Right renal cortex interstitium (tissue), 3 donors: ENCODE data around the gene TBC1D19. TPM values are rescaled to one million over a fixed set of nuclear protein-coding genes. Genes with fewer than 3 reads are reported as not detected.

Experiments
- DNase-seq, 3 donors: peaks; one replicate each; pipeline ENCODE4 v3.0.0-alpha.2; 2013; ENCODE audit warnings: low read depth in 3 of 3, low spot score in 2 of 3
- polyA plus RNA-seq, 3 donors: library from polyadenylated mRNA; unstranded; fragments of 120-200 nt; gene quantifications; one replicate each; pipeline ENCODE4 v1.2.1, GENCODE V29; 2013; ENCODE audit not compliant: insufficient read length in 3 of 3

Gene TBC1D19
- polyA plus RNA-seq, 3 donors, result 20.2 to 21.9 (median 20.6) TPM

DNA sequence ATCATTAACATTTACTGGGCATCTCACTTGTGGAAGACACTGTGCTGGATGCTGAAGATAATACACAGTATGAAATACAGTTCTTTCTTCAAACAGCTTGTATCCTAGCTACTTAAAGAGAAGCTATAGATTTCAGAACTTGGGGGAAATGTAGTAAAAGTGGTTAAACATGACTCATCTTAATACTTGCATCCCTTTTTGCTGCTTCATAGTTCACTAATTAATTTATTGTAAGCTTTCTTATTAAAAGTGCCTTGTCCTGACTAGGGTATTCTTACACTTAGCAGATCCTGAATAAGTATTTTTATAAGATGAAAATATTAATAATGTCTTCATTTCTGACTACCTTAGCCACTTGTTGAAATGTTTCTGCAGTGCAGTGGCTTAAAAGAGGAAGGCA, 144.0 kb downstream of the TBC1D19 start:
- no peak for DNase-seq

DNA sequence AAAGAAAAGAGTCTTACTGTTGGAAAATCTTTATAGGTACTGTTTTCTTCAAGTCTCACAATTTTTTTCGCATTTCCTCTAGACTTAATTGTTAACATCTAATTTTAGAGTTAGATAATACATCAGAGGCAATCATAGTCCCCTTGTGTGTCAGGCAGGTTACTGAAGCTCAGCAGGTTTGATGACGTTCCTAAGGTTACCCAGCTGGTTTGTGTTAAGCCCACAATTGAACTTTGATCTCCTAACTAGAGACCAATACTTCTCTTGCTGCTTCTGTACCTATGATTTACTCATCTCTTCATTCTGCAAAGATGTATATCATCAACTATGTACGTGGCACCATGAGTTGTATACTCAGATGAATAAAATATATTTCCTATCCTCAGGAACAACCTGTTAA, 145.1 kb downstream of the TBC1D19 start:
- no peak for DNase-seq

DNA sequence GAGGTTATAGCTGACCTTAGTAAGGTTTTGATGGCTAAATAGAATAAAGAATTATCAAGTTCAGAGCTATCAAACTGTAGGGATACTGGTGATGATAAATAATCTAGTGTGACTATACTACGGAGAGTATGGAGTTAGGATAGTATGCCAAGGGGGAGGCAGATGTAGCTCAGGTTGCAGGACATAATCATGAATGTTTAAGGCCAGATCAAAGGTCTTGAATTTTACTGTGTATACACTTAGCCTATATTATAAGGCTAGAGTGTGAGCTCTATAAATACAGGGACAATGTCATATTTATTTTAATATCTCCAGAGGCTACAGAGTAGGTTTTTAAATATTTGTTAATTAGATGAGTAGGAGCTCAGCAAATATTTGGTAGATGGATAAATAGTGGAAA, 145.7 kb downstream of the TBC1D19 start:
- no peak for DNase-seq

DNA sequence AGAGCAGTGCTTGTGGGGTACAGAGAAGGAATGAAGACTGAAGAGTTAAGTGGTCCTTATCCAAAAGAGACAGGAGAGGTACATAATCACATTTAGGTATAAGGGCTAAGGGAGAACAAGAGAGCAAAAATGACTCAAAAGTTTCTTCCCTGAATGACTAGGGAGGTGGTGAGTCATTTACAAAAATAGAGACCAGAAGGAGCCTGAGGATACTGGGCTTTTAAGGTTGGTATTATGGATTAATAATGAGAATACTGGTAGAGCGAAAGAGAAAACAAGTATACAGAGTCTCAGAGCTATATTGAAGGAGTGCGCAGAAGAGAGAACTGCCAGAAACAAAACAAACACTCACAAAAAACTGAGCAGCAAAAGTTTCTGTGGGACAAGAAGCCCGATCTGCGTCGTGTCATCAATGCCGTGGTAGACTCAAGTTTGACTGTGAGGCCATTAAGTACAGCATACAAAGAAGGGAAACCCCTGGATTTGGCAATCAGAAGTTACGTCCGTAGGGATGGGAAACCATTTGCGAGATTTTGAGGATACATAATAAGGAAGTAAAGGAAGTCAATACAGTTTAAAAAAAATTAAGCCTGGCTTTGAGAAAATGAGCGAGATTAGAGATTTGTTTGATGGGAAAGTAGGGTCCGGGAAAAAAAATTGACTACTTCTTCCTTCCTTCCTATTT, 147.6 kb downstream of the TBC1D19 start:
- DNase-seq, result no peak

DNA sequence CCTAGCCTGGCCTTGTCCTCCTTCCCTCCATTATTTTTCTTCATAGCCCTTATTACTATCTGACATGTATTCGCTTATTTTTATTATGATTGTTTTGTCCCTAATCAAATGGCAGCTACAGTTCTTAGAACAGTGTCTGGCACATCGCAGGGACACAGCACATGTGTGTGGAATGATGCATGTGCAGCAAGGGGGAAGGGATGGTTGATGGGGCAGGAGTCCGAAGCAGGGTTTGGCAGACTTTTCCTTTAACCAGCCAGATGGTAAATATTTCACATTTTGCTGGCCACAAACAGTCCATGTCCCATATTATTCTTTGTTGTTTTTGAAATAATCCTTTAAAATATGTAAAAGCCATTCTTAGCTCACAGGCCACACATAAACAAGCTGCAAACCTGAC, 148.5 kb downstream of the TBC1D19 start:
- DNase-seq, result no peak

DNA sequence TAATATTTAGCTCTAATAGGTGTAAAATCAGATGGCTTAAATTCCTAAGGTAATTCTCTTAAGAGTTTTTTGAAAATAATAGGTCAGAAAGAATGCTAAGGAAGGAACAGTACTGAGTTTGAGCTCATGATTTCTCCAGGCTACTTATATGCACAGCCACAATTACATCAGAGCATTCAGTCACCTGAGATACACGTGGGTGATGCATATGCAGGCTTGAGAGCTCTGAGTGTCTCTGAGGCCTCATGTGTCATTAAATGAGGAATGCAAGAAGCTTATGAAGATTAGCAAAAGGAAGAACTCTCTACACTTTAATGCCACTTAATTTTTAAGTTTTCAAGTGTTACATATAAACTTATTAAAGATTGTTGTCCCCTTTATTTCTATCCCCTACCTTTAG, 152.7 kb downstream of the TBC1D19 start:
- no peak for DNase-seq

DNA sequence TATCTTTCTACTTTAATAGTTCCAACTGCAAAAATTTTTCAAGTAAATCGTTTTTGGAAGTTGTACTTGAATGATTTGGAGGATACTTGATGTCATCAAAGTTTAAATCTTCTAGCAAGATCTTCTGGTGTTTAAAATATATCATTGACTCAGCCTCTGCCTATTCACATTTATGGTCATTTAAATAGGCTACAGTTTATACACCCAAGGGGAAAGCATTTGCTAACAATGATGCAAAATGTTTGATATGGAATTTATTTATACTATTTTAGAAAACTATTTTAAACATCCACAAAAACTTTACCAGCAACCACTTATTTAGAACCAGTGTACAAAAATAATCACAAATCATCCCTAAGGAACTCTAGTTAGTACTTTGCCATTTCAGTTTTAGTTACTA, 153.5 kb downstream of the TBC1D19 start:
- DNase-seq, result no peak

DNA sequence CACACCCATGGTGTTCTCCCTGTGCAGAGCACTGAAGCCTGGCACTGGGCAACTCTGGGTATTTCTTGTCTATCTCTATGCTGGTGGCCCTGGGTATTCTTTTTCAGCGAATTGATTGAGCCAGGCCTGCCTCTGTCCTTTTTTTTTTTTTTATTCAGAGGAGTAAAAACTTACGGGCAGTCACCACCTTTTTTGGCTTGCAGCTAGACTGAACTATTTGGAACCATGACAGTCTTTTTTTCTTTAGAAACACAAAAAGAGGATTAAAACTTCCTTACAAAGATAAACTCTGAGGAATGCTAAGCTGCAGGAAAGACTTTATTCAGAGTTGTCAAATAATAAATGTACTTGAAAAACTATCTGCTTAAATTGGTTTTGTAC, 157.6 kb downstream of the TBC1D19 start:
- no peak for DNase-seq

DNA sequence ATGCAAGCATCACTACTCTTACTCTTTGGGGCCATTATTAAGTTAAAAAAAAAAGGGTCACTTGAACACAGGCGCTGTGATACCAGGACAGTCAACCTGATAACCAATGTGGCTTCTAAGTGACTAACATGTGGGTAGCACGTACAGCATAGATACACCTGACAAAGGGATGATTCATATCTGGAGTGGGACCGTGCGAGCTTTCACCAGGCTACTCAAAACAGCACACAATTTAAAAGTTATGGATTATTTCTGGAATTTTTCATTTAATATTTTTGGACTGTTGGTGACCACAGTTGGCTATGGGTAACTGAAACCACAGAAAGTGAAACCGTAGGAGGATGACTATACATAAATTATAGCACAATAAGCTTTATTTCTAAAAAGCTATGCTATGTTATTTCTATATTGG, 162.9 kb downstream of the TBC1D19 start:
- DNase-seq, result no peak

DNA sequence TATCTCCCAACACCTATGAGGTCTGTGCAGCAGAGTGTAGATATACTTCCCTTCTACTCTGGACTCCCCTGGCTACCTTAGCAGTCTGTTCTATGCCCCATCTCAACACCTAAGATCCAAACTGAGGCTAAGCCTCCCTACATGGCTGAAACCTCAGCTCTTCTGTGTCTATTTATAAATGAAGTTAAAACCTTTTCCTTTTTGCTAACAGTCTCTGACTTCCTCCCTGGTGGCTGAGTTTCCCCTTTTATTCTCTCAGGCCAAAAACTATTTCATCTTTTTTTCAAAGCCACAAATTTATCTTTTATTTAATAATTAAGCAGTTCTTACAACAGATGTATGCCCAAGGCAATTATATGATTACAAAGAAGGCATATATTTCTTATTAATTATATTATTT, 164.9 kb downstream of the TBC1D19 start:
- no peak for DNase-seq

DNA sequence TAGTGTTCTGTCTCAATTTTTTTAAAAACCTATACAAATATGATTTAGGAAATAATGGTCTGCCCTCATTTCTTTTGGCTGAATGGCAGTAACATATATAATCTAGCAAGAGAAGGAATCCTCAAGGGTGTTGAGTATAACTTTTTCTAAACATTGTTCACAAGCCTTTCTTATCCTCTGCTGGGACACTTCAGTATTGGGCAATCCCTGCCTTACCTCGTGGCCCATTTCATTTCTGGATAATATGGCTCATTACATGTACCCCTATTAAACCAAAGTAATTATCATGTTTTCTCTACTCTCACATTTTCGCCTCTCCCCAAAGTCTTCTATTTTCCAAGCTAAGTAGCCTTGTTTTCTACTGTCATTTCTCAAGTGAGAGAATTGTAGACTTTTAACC, 166.0 kb downstream of the TBC1D19 start:
- no peak for DNase-seq

DNA sequence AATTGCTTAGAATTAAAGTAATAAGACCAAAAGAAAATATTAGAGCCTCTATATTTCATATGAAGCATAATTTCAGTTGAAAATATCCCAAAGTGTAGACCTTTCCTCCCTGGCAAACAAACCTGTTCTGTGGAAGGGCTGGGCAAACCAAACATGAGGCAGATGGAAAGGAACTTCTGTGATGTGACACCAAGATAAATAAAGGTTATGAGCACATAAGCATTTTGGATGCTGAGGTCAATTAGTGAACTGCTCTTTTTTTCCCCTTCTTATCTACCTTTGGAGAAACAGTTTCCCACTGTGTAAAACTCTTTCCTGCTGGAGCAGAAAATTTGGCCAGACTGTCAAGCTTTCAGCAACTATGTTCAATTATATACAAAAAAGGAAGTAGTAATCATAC, 167.1 kb downstream of the TBC1D19 start:
- no peak for DNase-seq

DNA sequence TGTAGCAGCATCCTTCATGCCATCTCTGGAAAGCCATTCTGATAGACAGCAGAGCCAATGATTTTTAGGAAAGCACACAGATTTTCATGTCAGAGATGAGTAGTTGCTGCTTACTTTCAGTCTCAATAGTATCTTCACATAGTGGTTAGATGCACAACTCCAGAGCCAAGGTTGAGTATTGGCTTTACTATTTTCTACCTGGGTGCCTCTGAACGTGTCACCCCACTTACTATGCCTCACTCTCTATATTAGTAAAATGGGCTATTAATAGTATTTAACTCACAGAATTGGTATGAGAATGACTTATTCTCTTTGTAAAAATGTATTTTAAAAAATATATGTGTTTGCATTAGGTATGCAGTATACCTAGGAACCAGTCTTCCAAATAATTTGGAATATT, 168.0 kb downstream of the TBC1D19 start:
- no peak for DNase-seq

DNA sequence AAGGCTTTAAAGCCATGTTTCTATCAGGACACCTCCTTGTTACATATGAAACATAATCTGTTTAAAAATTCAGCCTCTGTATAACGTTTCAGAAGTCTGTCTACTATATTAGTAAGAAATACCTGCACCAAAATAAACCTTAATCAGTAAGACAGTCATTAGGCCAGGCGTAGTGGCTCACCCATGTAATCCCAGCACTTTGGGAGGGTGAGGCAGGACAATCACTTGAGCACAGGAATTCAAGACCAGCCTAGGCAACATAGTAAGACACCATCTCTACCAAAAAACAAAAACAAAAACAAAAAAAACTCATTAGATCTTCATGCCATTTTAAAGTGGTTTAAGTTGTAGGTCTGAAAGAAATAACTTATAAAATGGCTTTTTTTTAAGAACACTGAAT, 169.3 kb downstream of the TBC1D19 start:
- DNase-seq, result no peak

DNA sequence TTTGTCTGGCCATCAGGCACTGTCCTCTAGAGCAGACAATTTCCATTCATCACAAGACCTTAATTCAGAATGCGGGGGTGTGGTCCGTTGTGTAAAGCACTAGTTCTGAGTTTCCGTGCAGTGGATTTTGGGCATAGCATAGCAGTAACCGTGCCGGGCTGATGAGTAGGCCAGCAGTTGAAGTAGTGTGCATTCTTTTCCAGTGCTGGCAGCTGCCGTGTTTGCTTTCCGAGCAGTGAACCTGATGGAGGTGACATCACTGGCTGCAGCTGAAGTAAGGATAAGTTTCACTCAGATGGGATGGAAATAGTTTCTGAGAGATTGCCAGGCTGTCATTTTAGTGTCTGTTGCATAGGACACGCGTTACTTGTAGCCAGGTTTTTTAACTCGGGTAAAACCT, 169.7 kb downstream of the TBC1D19 start:
- peak in 1 of 3 donors; percentile 30 for DNase-seq

DNA sequence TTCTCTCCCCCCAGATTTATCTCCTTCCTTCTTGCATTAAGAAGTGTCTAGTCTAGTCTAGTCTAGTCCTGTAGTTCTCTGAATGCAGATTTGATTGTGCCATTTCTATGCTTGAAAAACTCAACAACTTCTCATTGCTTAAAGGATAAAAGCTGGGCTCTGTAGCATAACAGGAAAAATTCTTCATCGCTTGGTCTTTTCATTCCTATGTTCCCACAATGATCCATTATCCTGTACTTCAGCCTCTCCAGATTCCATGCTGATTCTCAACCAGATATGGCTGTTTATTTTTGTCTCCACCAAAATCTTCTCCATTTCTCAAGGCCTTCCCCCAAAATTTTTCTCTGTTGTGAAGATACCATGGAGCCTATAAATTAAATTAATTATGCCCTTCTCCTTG, 173.9 kb downstream of the TBC1D19 start:
- DNase-seq, result no peak

DNA sequence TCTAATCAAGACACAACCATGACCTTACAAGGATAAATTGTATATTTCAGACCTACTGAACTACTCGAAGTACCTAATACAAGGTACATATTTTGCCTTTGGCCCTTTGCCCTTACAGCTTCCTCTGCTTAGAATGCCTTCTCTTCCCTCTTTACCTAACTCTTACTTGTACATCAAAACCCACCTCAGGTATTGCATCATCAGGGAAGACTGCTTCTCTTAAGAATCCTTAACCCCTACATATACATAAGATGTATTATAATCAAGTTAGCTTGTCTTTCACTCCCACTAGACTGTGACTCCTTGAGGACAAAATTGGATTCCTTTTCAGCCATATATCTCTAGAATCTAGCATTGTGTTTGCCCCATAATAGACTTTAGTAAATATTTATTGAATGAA, 175.0 kb downstream of the TBC1D19 start:
- no peak for DNase-seq

DNA sequence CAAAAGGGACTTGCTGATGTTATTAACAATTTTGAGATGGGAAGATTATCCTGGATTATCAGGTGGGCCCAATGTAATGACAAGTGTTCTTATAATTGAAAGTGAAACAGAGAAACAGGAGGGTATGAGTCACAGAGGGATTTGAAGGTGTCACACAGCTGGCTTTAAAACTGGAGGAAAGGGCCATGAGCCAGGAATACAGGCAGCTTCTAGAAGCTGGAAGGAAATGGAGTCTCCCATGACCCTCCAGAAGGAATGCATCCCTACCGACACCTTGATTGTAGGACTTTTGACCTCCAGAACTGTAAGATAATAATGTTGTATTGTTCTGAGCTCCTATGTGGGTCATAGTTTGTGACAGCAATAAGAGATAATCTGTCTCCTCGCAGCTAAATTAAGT, 178.8 kb downstream of the TBC1D19 start:
- DNase-seq, result no peak

DNA sequence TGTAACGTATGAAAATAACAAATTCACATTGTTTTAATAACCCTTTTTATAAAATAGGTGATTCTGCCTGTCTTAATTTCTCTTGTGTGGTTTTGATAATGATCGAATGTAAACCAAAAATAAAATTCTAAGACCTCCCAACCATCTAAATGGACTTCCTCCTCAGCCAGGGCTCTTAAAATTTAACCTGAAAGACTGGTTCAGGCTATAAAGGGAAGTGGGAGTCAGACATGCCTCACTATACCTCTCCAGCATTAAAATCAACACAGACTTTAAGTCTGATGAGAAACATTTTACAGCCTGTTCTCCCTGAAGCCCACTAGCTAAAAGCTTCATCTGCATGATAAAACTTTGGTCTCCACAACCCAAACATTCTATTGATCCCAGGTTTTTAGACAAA, 179.2 kb downstream of the TBC1D19 start:
- no peak for DNase-seq

DNA sequence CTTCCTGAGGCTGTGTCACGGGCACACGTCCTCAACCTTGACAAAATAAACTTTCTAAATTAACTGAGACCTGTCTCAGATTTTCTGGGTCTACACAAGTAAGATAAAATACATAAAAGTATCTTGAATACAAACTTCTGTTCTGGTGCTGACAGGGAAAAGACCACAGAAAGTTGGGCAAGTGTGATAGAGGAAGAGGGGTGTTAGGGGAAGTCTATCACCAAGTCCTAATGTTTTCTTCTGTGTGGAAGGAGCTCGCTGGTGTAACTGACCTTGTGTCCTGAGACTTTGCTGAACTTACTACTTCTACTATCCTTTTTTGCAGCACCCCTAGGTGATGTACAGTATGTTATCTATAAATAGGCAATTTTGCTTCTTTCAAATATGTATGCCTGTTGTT, 179.8 kb downstream of the TBC1D19 start:
- DNase-seq, result no peak

DNA sequence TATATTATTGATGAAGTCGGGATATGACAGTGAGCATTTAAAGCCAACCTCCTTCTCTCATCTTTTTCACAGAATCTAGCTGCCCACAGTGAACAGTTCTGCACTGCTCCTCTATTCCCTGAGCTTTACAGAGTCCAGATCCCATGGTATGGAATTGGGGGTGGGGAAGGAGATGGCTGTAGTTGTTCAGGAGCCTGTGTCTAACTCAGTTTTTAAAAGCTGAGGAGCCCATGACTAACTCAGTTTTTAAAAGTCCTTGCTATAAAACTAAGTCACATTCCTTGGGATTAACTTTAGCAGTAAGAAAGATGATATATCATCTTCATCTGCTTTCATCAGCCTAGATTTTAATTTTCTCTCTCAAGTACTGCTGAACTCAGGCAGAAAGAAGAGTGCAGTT, 180.3 kb downstream of the TBC1D19 start:
- DNase-seq, result no peak

DNA sequence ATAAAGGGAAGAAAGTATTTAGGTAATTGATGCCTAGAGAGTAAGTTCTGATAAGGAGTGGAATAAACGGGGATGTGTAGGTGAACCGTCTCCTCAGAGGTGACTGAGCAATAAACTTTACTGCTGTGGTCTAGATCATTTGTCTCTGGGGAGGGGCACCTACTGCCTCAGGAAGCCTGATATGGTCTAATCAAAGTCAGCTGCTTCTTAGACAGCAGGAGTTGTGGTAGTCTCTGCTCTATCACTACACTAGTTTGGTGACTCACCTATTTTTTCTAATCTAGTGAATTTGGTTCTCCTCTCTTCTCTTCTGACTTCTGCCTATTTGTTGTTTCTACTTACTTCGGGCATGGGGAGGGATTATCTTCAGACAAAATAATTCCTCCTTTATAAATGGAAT, 181.6 kb downstream of the TBC1D19 start:
- no peak for DNase-seq

DNA sequence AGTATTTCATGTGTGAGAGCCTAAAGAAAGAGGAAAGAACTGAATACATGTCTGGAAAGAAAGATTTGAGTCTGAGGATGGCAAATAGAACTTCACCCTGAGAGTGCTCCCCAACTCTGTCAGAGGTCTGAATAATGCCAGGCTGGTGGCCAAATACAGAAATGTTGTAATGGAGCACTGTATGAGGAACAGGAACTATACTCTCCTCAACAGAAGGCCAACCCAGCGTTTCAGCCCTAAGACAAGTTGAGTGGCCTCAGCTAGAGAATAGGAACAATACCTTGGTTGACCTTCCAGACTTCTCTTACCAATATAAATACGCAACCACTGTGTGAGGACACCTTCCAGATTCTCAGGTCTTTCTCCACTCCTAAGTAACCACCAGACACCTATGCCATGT, 182.3 kb downstream of the TBC1D19 start:
- no peak for DNase-seq
